Measurements from ENCODE around the gene ANKRD30A. TPM values are rescaled to one million over a fixed set of nuclear protein-coding genes. Genes with fewer than 3 reads are reported as not detected.

Gene ANKRD30A
- polyA plus RNA-seq, 1 of the 3 experiments (the other 2 are of a cell fraction) = not detected

DNA sequence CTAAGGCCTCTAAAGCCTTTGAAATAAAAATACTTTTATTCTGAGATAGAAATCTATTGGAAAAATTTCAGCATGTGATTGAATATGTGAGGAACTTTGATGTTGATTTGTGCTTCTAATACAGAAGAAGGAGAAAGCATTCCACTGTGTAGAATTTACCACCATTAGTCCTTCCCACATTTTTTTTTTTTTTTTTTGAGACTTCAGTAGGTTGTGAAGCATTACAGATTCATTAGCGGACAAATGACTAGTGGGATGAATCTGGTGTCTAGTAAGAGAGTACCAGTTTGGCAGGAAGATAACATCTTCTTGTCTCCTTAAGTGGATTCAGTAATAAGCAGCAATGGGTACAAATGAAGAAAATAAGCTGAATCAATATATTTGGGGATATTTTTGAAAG, 95.5 kb downstream of the ANKRD30A start (continued):
- no peak for TF ChIP-seq FOXJ3 (CRISPR knock-in tag; IDR thresholded peaks at IDR 0.05)
- no peak for TF ChIP-seq CHD2 (IDR thresholded peaks at IDR 0.05; ENCODE audit: low read length, partially characterized antibody)
- TF ChIP-seq, protein P1, sequence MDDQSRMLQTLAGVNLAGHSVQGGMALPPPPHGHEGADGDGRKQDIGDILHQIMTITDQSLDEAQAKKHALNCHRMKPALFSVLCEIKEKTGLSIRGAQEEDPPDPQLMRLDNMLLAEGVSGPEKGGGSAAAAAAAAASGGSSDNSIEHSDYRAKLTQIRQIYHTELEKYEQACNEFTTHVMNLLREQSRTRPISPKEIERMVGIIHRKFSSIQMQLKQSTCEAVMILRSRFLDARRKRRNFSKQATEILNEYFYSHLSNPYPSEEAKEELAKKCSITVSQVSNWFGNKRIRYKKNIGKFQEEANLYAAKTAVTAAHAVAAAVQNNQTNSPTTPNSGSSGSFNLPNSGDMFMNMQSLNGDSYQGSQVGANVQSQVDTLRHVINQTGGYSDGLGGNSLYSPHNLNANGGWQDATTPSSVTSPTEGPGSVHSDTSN (IDR thresholded peaks at IDR 0.05) = no peak

DNA sequence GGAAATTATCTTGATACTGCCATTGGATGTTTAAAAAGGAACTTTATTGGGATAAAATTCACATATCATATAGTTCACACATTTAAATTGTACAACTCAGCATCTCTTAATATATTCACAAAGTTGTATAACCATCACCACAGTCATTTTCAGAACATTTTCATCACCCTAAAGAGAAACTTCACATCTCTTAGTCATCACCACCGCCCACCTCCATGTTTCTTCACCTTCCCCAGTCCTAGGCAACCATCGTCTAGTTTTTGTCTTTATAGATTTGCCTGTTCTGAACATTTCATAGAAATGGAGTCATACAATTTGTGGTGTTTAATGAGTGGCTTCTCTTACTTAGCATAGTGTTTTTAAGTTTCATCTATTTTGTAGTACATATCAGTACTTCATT, 96.6 kb downstream of the ANKRD30A start:
- Histone ChIP-seq H3K79me2 (ENCODE audit: insufficient read depth) (no peaks in the 10 kb centered on the region), H3F3A (replicated peaks; ENCODE audit: insufficient read depth) (no peaks in the 10 kb centered on the region), H3K36me3 (replicated peaks in 1 of 2; ENCODE audit: control insufficient read depth in 1 of 2, insufficient read depth in 2 of 2, low read length in 1 of 2) (no peaks in the 10 kb centered on the region), H3K9me2 (no peaks in the 10 kb centered on the region), H3K4me2 (no peak overlapping the region), H3K9ac (no peak overlapping the region), H4K20me1 (ENCODE audit: insufficient read depth) (no peaks in the 10 kb centered on the region), H3K4me1 (ENCODE audit: control insufficient read depth in 1 of 2, insufficient read depth in 2 of 2, low read depth in 1 of 2, low read length in 1 of 2) (no peaks in the 10 kb centered on the region), H3K27me3 (ENCODE audit: insufficient read depth) (no peaks in the 10 kb centered on the region), H3K27ac (ENCODE audit: low read depth in 2 of 2, low read length in 1 of 2) (no peak overlapping the region), H3K4me3 (ENCODE audit: low read depth in 2 of 2, low read length in 1 of 2) (no peak overlapping the region), H2AFZ (ENCODE audit: low read depth) (no peak overlapping the region), H3K9me3 (no peaks in the 10 kb centered on the region; the same call in 1 of the 2 replicates)
- DNase-seq = no peak
- ChIA-PET CTCF (no interaction called here), POLR2A (no interaction called here)
- no peak for TF ChIP-seq EP300 (IDR thresholded peaks at IDR 0.05; ENCODE audit: borderline replicate concordance in 1 of 2, low read depth in 1 of 2, low read length in 1 of 2)
- TF ChIP-seq RFX5 (IDR thresholded peaks at IDR 0.05; ENCODE audit: low read length) = no peak
- no peak for TF ChIP-seq SIN3A (IDR thresholded peaks at IDR 0.05; ENCODE audit: borderline replicate concordance, low read depth, low read length)
- no peak for TF ChIP-seq POLR2AphosphoS5 (IDR thresholded peaks at IDR 0.05; ENCODE audit: low read depth, low read length)
- TF ChIP-seq NRF1 (IDR thresholded peaks at IDR 0.05; ENCODE audit: low read depth, low read length) = no peak
- no peak for TF ChIP-seq YY1 (IDR thresholded peaks at IDR 0.05; ENCODE audit: low read depth)
- no peak for TF ChIP-seq GATA2 (CRISPR knock-in tag; IDR thresholded peaks at IDR 0.05)
- TF ChIP-seq, protein P1 (IDR thresholded peaks at IDR 0.05) = no peak
- TF ChIP-seq, protein P2, sequence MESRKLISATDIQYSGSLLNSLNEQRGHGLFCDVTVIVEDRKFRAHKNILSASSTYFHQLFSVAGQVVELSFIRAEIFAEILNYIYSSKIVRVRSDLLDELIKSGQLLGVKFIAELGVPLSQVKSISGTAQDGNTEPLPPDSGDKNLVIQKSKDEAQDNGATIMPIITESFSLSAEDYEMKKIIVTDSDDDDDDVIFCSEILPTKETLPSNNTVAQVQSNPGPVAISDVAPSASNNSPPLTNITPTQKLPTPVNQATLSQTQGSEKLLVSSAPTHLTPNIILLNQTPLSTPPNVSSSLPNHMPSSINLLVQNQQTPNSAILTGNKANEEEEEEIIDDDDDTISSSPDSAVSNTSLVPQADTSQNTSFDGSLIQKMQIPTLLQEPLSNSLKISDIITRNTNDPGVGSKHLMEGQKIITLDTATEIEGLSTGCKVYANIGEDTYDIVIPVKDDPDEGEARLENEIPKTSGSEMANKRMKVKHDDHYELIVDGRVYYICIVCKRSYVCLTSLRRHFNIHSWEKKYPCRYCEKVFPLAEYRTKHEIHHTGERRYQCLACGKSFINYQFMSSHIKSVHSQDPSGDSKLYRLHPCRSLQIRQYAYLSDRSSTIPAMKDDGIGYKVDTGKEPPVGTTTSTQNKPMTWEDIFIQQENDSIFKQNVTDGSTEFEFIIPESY (IDR thresholded peaks at IDR 0.05; ENCODE audit: borderline replicate concordance, low read depth) = no peak
- TF ChIP-seq, protein P3, sequence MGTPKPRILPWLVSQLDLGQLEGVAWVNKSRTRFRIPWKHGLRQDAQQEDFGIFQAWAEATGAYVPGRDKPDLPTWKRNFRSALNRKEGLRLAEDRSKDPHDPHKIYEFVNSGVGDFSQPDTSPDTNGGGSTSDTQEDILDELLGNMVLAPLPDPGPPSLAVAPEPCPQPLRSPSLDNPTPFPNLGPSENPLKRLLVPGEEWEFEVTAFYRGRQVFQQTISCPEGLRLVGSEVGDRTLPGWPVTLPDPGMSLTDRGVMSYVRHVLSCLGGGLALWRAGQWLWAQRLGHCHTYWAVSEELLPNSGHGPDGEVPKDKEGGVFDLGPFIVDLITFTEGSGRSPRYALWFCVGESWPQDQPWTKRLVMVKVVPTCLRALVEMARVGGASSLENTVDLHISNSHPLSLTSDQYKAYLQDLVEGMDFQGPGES (IDR thresholded peaks at IDR 0.05; ENCODE audit: low read depth, low read length) = no peak
- no peak for TF ChIP-seq RAD21 (IDR thresholded peaks at IDR 0.05; ENCODE audit: low read length)
- TF ChIP-seq, protein P4, sequence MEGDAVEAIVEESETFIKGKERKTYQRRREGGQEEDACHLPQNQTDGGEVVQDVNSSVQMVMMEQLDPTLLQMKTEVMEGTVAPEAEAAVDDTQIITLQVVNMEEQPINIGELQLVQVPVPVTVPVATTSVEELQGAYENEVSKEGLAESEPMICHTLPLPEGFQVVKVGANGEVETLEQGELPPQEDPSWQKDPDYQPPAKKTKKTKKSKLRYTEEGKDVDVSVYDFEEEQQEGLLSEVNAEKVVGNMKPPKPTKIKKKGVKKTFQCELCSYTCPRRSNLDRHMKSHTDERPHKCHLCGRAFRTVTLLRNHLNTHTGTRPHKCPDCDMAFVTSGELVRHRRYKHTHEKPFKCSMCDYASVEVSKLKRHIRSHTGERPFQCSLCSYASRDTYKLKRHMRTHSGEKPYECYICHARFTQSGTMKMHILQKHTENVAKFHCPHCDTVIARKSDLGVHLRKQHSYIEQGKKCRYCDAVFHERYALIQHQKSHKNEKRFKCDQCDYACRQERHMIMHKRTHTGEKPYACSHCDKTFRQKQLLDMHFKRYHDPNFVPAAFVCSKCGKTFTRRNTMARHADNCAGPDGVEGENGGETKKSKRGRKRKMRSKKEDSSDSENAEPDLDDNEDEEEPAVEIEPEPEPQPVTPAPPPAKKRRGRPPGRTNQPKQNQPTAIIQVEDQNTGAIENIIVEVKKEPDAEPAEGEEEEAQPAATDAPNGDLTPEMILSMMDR (IDR thresholded peaks at IDR 0.05) = no peak
- 6% methylated on average over 2 of the region's 2 CpGs for WGBS (ENCODE audit: low lambda C conversion rate)
